Nephron (organoid): ENCODE data around the gene DAGLA.
A peak's percentile ranks its signal among the peaks of the same experiment; 100 is the strongest.

Source experiments
- H3K27ac Mint-ChIP-seq, 3 experiments: 2 replicates each; pipeline ENCODE4 v1.8.0; 2020; ENCODE audit warnings: mixed read lengths in 3 of 3, mild to moderate bottlenecking in 2 of 3, moderate library complexity in 1 of 3
- H3K27me3 Mint-ChIP-seq: 2 replicates; pipeline ENCODE4 v1.8.0; 2021; ENCODE audit warnings: low read depth, mild to moderate bottlenecking, moderate library complexity, mixed read lengths
- H3K36me3 Mint-ChIP-seq: 2 replicates; pipeline ENCODE4 v1.8.0; 2020; ENCODE audit warnings: low read depth, mixed read lengths
- H3K4me1 Mint-ChIP-seq: 2 replicates; pipeline ENCODE4 v1.8.0; 2020; ENCODE audit warnings: mixed read lengths
- H3K4me3 Mint-ChIP-seq, 3 experiments: 2 replicates each; pipeline ENCODE4 v1.8.0; 2020; ENCODE audit warnings: mild to moderate bottlenecking in 3 of 3, mixed read lengths in 3 of 3, moderate library complexity in 2 of 3
- H3K9me3 Mint-ChIP-seq: 2 replicates; pipeline ENCODE4 v1.8.0; 2020; ENCODE audit warnings: mixed read lengths
- TF ChIP-seq, protein P1 (sequence below), 3 experiments: fragments of 200-600 bp; sonication (generic); IDR thresholded peaks; one replicate each; pipeline ENCODE4 v1.5.0; 2021; ENCODE audit warnings: antibody characterized with exemption in 3 of 3; ENCODE audit not compliant: unreplicated experiment in 3 of 3

Gene DAGLA

DNA sequence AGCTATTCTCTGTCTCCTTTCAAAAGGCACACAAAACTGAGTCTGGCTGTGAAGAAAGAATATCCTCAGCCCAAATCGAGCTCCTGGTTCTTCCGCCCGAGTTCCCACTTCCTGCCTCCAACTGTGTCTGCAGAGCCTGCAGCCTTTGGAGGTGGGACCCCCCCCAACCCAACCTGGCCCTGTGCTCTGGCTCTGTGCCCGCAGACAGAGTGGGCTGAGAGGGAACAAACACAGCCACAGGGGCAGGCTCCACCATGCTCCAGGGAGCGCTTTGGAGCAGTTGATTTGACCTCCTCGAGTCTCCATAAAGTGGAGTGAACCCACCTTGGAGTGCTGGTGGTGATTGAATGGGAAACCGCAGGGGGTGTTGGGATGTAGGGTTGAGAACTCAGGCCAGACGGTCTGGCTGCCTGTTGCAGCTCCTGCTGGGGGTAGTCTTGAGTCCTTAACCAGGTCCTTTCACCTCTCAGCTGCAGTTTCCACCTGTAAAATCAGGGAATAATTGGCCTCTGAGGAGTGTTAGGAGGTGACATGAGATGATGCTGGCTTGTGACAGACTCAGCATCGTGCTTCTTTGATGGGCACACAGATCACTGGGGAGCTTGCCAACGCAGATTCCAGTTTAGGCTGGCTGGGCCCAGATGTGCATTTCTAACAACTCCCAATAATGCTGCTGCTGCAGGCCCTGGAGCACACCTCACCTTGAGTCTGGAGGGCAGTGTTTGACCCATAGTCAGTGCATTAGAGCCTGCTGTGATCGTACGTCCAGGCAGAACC lies 11.4 kb downstream of the DAGLA start:
- Mint-ChIP-seq H3K4me1 (peaks cover 61% of the 10 kb centered on the region), H3K27me3 (no peaks in the 10 kb centered on the region), H3K27ac (peak overlapping the region; percentile 87 to 98 (median 95)), H3K4me3 (no peak overlapping the region), H3K9me3 (no peaks in the 10 kb centered on the region), H3K36me3 (no peaks in the 10 kb centered on the region)
- TF ChIP-seq, protein P1, sequence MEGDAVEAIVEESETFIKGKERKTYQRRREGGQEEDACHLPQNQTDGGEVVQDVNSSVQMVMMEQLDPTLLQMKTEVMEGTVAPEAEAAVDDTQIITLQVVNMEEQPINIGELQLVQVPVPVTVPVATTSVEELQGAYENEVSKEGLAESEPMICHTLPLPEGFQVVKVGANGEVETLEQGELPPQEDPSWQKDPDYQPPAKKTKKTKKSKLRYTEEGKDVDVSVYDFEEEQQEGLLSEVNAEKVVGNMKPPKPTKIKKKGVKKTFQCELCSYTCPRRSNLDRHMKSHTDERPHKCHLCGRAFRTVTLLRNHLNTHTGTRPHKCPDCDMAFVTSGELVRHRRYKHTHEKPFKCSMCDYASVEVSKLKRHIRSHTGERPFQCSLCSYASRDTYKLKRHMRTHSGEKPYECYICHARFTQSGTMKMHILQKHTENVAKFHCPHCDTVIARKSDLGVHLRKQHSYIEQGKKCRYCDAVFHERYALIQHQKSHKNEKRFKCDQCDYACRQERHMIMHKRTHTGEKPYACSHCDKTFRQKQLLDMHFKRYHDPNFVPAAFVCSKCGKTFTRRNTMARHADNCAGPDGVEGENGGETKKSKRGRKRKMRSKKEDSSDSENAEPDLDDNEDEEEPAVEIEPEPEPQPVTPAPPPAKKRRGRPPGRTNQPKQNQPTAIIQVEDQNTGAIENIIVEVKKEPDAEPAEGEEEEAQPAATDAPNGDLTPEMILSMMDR (IDR thresholded peaks at IDR 0.05; ENCODE audit: unreplicated experiment in 3 of 3): no peak

GRCh38 chr11:61693922-61694601 lies 13.9 kb downstream of the DAGLA start:
- Mint-ChIP-seq H3K9me3 (no peaks in the 10 kb centered on the region), H3K4me1 (peaks cover 60% of the 10 kb centered on the region), H3K27me3 (no peaks in the 10 kb centered on the region)

GRCh38 chr11:61694602-61694939 lies 14.4 kb downstream of the DAGLA start:
- H3K4me3 Mint-ChIP-seq: no peak overlapping the region
- peaks cover 56% of the 10 kb centered on the region for H3K4me1 Mint-ChIP-seq
- peak overlapping the region in 1 of 3 experiments; percentile 92 for H3K27ac Mint-ChIP-seq
- TF ChIP-seq, protein P1 (IDR thresholded peaks at IDR 0.05; ENCODE audit: unreplicated experiment in 3 of 3): no peak
- H3K36me3 Mint-ChIP-seq: no peaks in the 10 kb centered on the region
- no peaks in the 10 kb centered on the region for H3K9me3 Mint-ChIP-seq
- H3K27me3 Mint-ChIP-seq: no peaks in the 10 kb centered on the region

More at GRCh38 chr11:61693922-61694601, 13.9 kb downstream of the DAGLA start:
- no peaks in the 10 kb centered on the region for H3K36me3 Mint-ChIP-seq
- H3K27ac Mint-ChIP-seq: peak overlapping the region in 2 of 3 experiments; percentile 77 to 92
- H3K4me3 Mint-ChIP-seq: no peak overlapping the region
- TF ChIP-seq, protein P1 (IDR thresholded peaks at IDR 0.05; ENCODE audit: unreplicated experiment in 3 of 3): no peak

DNA sequence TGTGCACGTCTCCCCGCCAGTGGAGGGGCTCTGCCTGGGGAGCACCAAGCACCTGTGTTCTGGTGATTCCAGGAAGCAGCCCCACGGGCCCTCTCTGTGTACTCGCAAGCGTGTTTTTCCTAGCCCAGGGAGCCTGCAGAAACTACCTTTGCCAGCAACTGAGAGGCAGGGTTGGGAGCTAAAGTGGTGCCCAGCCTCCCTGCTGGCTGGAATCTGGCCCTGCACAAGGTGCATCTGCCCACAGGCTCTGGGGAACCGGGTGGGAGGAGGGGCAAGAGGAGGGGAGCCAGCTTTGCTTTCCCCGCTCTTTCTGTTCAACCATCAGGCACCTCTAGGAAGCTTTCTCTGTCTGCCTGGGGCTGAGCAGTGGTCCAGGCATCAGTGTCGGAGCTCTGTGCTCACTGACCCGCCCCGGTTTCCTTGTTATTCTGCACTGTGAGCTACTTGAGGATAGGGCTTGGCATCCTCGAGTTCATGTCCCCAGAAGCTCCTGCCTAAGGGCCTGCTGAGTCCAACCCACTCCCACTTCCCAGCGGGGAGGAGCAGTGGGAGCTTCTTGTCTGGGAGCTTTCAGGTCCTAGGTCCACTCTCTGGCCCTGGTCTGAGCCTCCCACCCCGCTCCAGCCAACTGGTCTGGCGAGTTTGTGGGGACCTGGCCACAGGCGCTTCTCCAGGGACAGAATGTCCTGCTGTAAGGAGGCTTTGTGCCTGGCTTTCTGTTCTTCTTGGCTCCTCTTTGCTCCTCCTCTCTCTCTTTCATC lies 14.9 kb downstream of the DAGLA start:
- H3K4me3 Mint-ChIP-seq: no peak overlapping the region

DNA sequence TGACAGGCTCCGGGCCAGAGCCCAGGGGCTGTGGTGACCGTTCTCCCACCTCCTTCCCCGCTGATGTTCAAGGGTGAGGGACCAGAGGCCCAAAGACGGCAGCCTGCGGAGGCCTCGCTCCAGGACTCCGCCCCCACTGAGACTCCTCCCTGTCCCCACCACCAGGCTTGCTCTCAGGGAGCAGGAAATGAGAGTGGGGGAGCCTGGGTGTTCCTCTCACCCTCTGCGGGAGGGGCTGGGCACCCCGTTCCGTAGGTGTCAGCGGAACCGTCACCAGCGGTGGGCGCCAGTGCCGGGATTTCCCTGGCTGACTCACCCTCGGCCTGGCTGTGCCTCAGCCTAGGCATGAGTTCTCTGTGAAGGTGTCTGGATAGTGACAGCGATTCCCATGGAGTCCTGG lies 15.7 kb downstream of the DAGLA start:
- TF ChIP-seq, protein P1 (IDR thresholded peaks at IDR 0.05; ENCODE audit: unreplicated experiment in 3 of 3): no peak
- Mint-ChIP-seq H3K4me1 (peaks cover 52% of the 10 kb centered on the region), H3K9me3 (no peaks in the 10 kb centered on the region), H3K27me3 (no peaks in the 10 kb centered on the region), H3K4me3 (no peak overlapping the region), H3K36me3 (no peaks in the 10 kb centered on the region), H3K27ac (peak overlapping the region in 1 of 3 experiments; percentile 92)

More for the DNA sequence above, 14.9 kb downstream of the DAGLA start:
- Mint-ChIP-seq H3K27ac (peak overlapping the region in 2 of 3 experiments; percentile 37 to 92), H3K4me1 (peaks cover 51% of the 10 kb centered on the region), H3K9me3 (no peaks in the 10 kb centered on the region), H3K36me3 (no peaks in the 10 kb centered on the region), H3K27me3 (no peaks in the 10 kb centered on the region)
- TF ChIP-seq, protein P1 (IDR thresholded peaks at IDR 0.05; ENCODE audit: unreplicated experiment in 3 of 3): peak in 1 of 3 experiments; percentile 9
